GM12864 (cell line): ENCODE measurements around the gene TMBIM6.
"Not testable (repeated sequence)": the region's sequence is repeated elsewhere in the genome, so short reads cannot be mapped to it uniquely, and the experiment has no call there.

Experiments used
- DNase-seq: peaks from one replicate; pipeline ENCODE4 v3.0.0-alpha.2; 2011; ENCODE audit warnings: low read depth
- H3K4me3 ChIP-seq: 2 replicates; pipeline ENCODE4 v1.5.1; 2011; ENCODE audit warnings: mild to moderate bottlenecking, low read depth, low read length, control low read depth
- TF ChIP-seq, protein P1 (sequence below): IDR thresholded peaks from 2 replicates; pipeline ENCODE4 v1.5.1; 2011; ENCODE audit warnings: low read depth, mild to moderate bottlenecking, moderate library complexity, low read length, control low read depth, inconsistent platforms; ENCODE audit errors: missing control alignments

Gene TMBIM6

DNA sequence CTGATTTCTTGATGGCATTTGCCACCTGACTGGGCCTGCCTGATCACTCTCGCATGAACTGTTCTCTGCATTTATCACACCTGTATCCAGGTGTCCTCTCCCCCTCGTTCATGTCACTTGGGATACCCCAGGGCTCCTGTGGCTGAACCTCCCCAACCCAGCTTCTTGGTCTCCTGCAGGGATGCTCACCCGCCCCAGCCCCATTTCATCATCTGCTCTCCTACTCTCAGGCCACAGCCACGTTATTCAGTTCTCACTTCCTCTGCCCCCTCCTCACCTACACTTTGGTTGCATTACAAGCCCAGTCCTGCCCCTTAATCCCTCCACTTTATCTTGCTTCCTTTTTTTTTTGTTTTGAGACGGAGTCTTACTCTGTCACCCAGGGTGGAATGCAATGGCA lies 35.5 kb downstream of the TMBIM6 start:
- no peak overlapping the region for H3K4me3 ChIP-seq
- TF ChIP-seq, protein P1, sequence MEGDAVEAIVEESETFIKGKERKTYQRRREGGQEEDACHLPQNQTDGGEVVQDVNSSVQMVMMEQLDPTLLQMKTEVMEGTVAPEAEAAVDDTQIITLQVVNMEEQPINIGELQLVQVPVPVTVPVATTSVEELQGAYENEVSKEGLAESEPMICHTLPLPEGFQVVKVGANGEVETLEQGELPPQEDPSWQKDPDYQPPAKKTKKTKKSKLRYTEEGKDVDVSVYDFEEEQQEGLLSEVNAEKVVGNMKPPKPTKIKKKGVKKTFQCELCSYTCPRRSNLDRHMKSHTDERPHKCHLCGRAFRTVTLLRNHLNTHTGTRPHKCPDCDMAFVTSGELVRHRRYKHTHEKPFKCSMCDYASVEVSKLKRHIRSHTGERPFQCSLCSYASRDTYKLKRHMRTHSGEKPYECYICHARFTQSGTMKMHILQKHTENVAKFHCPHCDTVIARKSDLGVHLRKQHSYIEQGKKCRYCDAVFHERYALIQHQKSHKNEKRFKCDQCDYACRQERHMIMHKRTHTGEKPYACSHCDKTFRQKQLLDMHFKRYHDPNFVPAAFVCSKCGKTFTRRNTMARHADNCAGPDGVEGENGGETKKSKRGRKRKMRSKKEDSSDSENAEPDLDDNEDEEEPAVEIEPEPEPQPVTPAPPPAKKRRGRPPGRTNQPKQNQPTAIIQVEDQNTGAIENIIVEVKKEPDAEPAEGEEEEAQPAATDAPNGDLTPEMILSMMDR: no peak
- no peak for DNase-seq

DNA sequence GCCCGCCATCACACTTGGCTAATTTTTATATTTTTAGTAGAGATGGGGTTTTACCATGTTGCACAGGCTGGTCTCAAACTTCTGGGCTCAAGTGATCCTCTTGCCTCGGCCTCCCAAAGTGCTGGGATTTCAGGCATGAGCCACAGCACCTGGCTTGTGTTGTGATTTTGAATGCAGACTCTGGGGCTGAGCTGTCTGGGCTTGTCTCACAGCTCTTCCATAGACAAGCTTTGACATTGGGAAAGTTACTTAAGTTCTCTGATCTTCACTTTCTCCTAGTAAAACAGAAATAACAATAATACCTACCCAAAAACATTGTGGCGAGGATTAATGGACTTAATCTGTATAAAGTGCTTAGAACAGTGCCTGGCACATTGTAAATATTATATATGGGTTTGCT lies 36.0 kb downstream of the TMBIM6 start:
- no peak for DNase-seq
- H3K4me3 ChIP-seq: no peak overlapping the region
- TF ChIP-seq, protein P1: no peak

GRCh38 chr12:49777800-49778748 lies 36.7 kb downstream of the TMBIM6 start:
- no peak overlapping the region for H3K4me3 ChIP-seq
- TF ChIP-seq, protein P1: peak; percentile 99
- DNase-seq: no peak

GRCh38 chr12:49779581-49779980 lies 38.2 kb downstream of the TMBIM6 start:
- no peak for DNase-seq
- TF ChIP-seq, protein P1: no peak
- no peak overlapping the region for H3K4me3 ChIP-seq

- not testable (repeated sequence) for H3K4me3 ChIP-seq, DNase-seq
These were observed 39.6 kb downstream of the TMBIM6 start for GRCh38 chr12:49780914-49781313.

- no peak for DNase-seq
- H3K4me3 ChIP-seq: no peak overlapping the region
- TF ChIP-seq, protein P1: no peak
These were observed 42.7 kb downstream of the TMBIM6 start for GRCh38 chr12:49783917-49784676.

DNA sequence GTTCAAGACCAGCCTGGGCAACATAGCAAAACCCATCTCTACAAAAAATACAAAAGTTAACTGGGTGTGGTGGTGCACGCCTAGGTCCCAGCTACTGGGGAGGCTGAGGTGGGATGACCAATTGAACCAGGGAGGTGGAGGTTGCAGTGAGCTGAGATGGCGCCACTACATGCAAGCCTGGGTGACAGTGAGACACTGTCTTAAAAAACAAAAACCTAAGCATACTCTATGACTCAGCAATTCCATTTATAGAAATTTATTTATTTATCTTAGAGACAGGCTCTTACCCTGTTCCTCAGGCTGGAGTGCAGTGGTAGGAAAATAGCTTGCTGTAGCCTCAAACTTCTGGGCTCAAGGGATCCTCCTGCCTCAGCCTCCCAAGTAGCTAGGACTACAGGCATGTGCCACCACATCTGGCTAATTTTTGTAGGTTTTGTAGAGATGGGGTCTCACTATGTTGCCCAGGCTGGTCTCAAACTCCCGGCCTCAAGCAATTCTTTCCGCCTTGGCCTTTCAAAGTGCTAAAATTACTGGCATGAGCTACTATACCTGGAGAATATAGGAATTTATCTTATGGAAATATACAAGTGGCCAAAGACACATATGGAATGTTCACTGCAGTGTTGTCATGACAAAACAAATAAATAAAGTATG lies 43.5 kb downstream of the TMBIM6 start:
- TF ChIP-seq, protein P1: no peak
- no peak for DNase-seq

More for the DNA sequence above, 43.5 kb downstream of the TMBIM6 start:
- no peak overlapping the region for H3K4me3 ChIP-seq
